ENCODE results near the gene SAMM50. TPM values are rescaled to one million over a fixed set of nuclear protein-coding genes. Genes with fewer than 3 reads are reported as not detected.

Gene SAMM50
- total and polyA plus RNA-seq, 2 donors (not counting 3 experiments of a cell fraction or from before 2014, with no cell fraction given), result 42.9 to 56.2 TPM

DNA sequence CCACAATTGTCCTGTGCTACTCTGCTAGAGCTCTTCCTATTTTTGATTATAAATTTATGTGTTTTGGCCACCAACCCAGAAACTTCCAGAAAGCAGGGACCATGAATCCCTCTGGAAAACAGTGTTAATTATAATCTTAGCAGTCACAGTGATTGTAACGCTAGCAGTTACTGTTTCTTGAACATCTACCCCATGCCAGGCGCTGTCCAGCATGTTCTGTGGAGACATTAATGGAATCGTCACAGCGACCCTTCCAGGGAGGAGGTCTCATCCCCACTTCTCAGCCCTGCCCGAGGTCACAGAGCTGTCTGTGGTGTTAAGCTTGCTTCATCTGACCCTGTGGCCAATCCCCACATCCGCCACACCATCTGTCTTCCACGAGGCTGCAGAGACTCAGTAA is 49.6 kb upstream of the SAMM50 start:
- H3K4me3 ChIP-seq (replicated peaks in 1 of 3; ENCODE audit: insufficient read depth in 1 of 3, low read depth in 1 of 3, low read length in 3 of 3), result no peak overlapping the region
- H4K20me1 ChIP-seq (replicated peaks; ENCODE audit: control insufficient read depth, extremely low read depth, insufficient read depth, low read length), result no peaks in the 10 kb centered on the region
- H2AFZ ChIP-seq (ENCODE audit: low read depth, low read length), result no peak overlapping the region
- H3K4me1 ChIP-seq (ENCODE audit: control insufficient read depth, extremely low read depth, insufficient read depth, low read length), result no peaks in the 10 kb centered on the region
- ChIA-PET POLR2A (no interaction called here), CTCF (interaction anchor here (1.1 kb wide), 1 partner anchor 40 kb away, joined by 8 read pairs; no protein-coding TSS in a partner anchor)
- no peaks in the 10 kb centered on the region for H3K9me3 ChIP-seq (replicated peaks; ENCODE audit: control insufficient read depth, insufficient read depth, low read length)
- TF ChIP-seq POLR2A (IDR thresholded peaks at IDR 0.05; ENCODE audit: low read depth, low read length) (no peak), MYC (IDR thresholded peaks at IDR 0.05; ENCODE audit: low read depth, low read length) (no peak), GATA2 (IDR thresholded peaks at IDR 0.05; ENCODE audit: insufficient read depth, insufficient read length, low read depth, low read length) (no peak), EZH2 (IDR thresholded peaks at IDR 0.05; ENCODE audit: borderline replicate concordance, low read depth, low read length, severe bottlenecking) (no peak), JUN (IDR thresholded peaks at IDR 0.05; ENCODE audit: borderline replicate concordance, insufficient read depth, insufficient read length, low read depth) (no peak), FOS (IDR thresholded peaks at IDR 0.05; ENCODE audit: borderline replicate concordance, insufficient read depth, low read length) (no peak), MAX (IDR thresholded peaks at IDR 0.05; ENCODE audit: insufficient read depth, insufficient read length) (no peak), POLR2AphosphoS5 (IDR thresholded peaks at IDR 0.05; ENCODE audit: insufficient read depth, low read depth, low read length) (no peak)
- TF ChIP-seq, protein P1, sequence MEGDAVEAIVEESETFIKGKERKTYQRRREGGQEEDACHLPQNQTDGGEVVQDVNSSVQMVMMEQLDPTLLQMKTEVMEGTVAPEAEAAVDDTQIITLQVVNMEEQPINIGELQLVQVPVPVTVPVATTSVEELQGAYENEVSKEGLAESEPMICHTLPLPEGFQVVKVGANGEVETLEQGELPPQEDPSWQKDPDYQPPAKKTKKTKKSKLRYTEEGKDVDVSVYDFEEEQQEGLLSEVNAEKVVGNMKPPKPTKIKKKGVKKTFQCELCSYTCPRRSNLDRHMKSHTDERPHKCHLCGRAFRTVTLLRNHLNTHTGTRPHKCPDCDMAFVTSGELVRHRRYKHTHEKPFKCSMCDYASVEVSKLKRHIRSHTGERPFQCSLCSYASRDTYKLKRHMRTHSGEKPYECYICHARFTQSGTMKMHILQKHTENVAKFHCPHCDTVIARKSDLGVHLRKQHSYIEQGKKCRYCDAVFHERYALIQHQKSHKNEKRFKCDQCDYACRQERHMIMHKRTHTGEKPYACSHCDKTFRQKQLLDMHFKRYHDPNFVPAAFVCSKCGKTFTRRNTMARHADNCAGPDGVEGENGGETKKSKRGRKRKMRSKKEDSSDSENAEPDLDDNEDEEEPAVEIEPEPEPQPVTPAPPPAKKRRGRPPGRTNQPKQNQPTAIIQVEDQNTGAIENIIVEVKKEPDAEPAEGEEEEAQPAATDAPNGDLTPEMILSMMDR (IDR thresholded peaks at IDR 0.05; ENCODE audit: extremely low read depth in 1 of 2, insufficient read depth in 1 of 2, low read depth in 1 of 2, low read length in 2 of 2), result no peak
- no peak overlapping the region for H3K9ac ChIP-seq (replicated peaks; ENCODE audit: extremely low read depth, insufficient read depth, low read length)
- no peaks in the 10 kb centered on the region for H3K9me1 ChIP-seq (replicated peaks; ENCODE audit: control insufficient read depth, extremely low read depth, insufficient read depth, low read length)
- FAIRE-seq (no peak), DNase-seq (ENCODE audit: low read depth, low spot score) (no peak)
- no TSS peak for BruUV-seq (replicated peaks)
- no peak overlapping the region for H3K4me2 ChIP-seq (ENCODE audit: insufficient read depth, low read length)
- no peaks in the 10 kb centered on the region for H3K27me3 ChIP-seq (ENCODE audit: control insufficient read depth in 2 of 2, insufficient read depth in 2 of 2, low read length in 2 of 2)
- H3K27ac ChIP-seq (ENCODE audit: insufficient read depth, low read depth, low read length), result no peak overlapping the region
- dilution Hi-C loops (cut with MboI; ENCODE audit: extremely low pct_ligation_motif_present, low sequenced_read_pairs) (no loop called here), intact Hi-C loops (cut with micrococcal nuclease) (no loop called here)
- H3K79me2 ChIP-seq (ENCODE audit: control insufficient read depth, insufficient read depth, low read length), result no peaks in the 10 kb centered on the region
- H3K36me3 ChIP-seq (ENCODE audit: control insufficient read depth in 2 of 2, extremely low read depth in 1 of 2, insufficient read depth in 2 of 2, low read length in 2 of 2), result no peaks in the 10 kb centered on the region

All from endothelial cell of umbilical vein (primary cell).